Thymus (tissue), 11 donors: Measurements from ENCODE around the gene TUBB3. TPM values are rescaled to one million over a fixed set of nuclear protein-coding genes. Genes with fewer than 3 reads are reported as not detected.
"Not testable (repeated sequence)": the region's sequence is repeated elsewhere in the genome, so short reads cannot be mapped to it uniquely, and the experiment has no call there.

Experiments used
- DNase-seq, 9 donors: peaks; one replicate each; pipeline ENCODE4 v3.0.0-alpha.2; 2013; ENCODE audit warnings: low spot score in 9 of 9, low read depth in 6 of 9, missing footprints in 1 of 9
- H3K27ac ChIP-seq, 2 donors: one replicate each; pipeline ENCODE4 v1.5.1; 2013; ENCODE audit warnings: control low read depth in 1 of 2, low read depth in 1 of 2, low read length in 1 of 2, mild to moderate bottlenecking in 1 of 2, moderate library complexity in 1 of 2
- H3K27me3 ChIP-seq, 2 donors: one replicate each; pipeline ENCODE4 v1.5.1; 2013; ENCODE audit warnings: low read length in 1 of 2; ENCODE audit not compliant: control insufficient read depth in 2 of 2, insufficient read depth in 1 of 2
- H3K36me3 ChIP-seq, 2 donors: one replicate each; pipeline ENCODE4 v1.5.1; 2013; ENCODE audit warnings: low read length in 1 of 2, mild to moderate bottlenecking in 1 of 2, moderate library complexity in 1 of 2; ENCODE audit not compliant: control insufficient read depth in 2 of 2, insufficient read depth in 2 of 2
- H3K4me1 ChIP-seq, 2 donors: one replicate each; pipeline ENCODE4 v1.5.1; 2013; ENCODE audit warnings: low read length in 2 of 2; ENCODE audit not compliant: control insufficient read depth in 2 of 2, insufficient read depth in 2 of 2
- H3K4me3 ChIP-seq, 2 donors: one replicate each; pipeline ENCODE4 v1.5.1; 2013; ENCODE audit warnings: low read length in 2 of 2, control low read depth in 1 of 2, mild to moderate bottlenecking in 1 of 2
- H3K9me3 ChIP-seq, 2 donors: one replicate each; pipeline ENCODE4 v1.5.1; 2013; ENCODE audit warnings: low read length in 1 of 2, mild to moderate bottlenecking in 1 of 2; ENCODE audit not compliant: control insufficient read depth in 2 of 2, insufficient read depth in 1 of 2
- WGBS: extraction: QIAGEN DNeasy Blood & Tissue Kit; methylation state at CpG from one replicate; pipeline ENCODE4 v1.1.7; 2013; 5-methylcytosine and 5-hydroxymethylcytosine counted together
- polyA plus RNA-seq: library from polyadenylated mRNA; stranded (reverse); fragments of 200-250 nt; gene quantifications from one replicate; pipeline ENCODE4 v1.2.3, GENCODE V29; 2013
- total RNA-seq: library from RNA; stranded (reverse); fragments of 120-200 nt; gene quantifications from one replicate; pipeline ENCODE4 v1.2.4, GENCODE V29; 2013
- donor health status: healthy.

The TUBB3 gene
- total and polyA plus RNA-seq, 2 donors = 3.4 to 10.6 TPM

GRCh38 chr16:89908236-89908635 is 14.9 kb upstream of the TUBB3 start:
- Histone ChIP-seq H3K36me3 (peaks cover 65 to 73% of the 10 kb centered on the region in 2 donors), H3K27ac (no peak overlapping the region), H3K4me1 (no peaks in the 10 kb centered on the region), H3K27me3 (no peaks in the 10 kb centered on the region), H3K4me3 (no peak overlapping the region), H3K9me3 (peaks cover 3 to 13% of the 10 kb centered on the region in 2 donors)
- DNase-seq = no peak
- WGBS = 96% methylated on average over 4 of the region's 4 CpGs

DNA sequence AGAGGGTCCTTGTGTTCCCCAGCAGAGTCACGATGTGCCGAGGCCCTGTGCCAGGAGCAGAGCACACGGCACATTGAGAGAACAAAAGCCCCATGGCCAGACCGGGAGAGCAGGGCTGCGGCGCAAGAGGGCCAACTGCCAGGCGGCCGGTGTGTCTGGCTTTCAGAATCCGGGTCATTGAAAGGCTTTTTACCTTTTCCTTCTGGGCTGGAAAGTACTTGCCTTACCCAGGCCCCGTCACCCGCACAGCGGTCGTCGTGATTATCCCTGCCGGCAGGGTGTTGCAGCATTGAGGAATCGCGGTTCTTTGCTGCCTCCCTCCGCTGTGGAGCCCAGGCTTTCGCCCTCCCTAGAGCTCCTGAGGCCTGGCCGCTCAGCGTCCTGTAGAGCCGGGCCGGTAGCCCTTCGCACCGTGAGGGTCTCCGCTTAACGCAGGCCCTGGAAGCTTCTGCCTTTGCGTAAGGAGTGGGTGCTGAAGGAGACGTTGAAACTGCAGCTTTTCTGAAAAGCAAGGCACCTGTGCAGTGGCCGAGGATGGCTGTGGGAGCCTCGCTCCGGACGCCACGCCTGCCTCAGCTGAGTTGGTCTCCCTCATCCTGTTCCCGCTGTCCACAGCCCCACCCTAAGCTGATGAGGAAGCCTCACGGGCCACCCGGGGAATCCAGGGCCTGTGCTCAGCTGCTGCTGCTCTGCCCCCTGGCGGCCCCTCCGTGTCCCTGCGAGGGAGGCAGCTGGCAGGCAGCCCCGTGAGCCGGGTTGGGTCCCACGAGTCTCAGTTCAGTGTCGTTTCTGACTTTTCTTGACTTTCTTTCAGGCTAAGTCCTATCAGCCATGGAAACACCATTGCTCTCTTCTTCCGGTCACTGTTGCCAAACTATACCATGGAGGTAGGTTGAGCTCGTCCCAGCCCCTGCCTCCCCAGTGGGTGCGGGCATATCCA is 13.1 kb upstream of the TUBB3 start:
- Histone ChIP-seq H3K4me1 (no peaks in the 10 kb centered on the region), H3K27ac (no peak overlapping the region), H3K36me3 (peaks cover 52 to 57% of the 10 kb centered on the region in 2 donors), H3K4me3 (no peak overlapping the region), H3K9me3 (peaks cover 3 to 13% of the 10 kb centered on the region in 2 donors), H3K27me3 (no peaks in the 10 kb centered on the region)
- WGBS = 80% methylated on average over 47 of the region's 47 CpGs
- DNase-seq = peak in 4 of 9 donors; percentile 22 to 60 (median 53)

- peaks cover 44 to 49% of the 10 kb centered on the region in 2 donors for H3K36me3 ChIP-seq
- no peaks in the 10 kb centered on the region for H3K4me1 ChIP-seq
- H3K9me3 ChIP-seq = peaks cover 3 to 13% of the 10 kb centered on the region in 2 donors
- no peak for DNase-seq
- WGBS = 98% methylated on average over 27 of the region's 27 CpGs
- peaks cover 0 to under 1% of the 10 kb centered on the region in 2 donors for H3K27me3 ChIP-seq
- H3K27ac ChIP-seq = no peak overlapping the region
- no peak overlapping the region for H3K4me3 ChIP-seq
Measured at GRCh38 chr16:89910717-89911354, 12.3 kb upstream of the TUBB3 start.

GRCh38 chr16:89911375-89911774 is 11.8 kb upstream of the TUBB3 start:
- H3K27me3 ChIP-seq = peaks cover 0 to 2% of the 10 kb centered on the region in 2 donors
- DNase-seq = no peak
- peaks cover 39 to 43% of the 10 kb centered on the region in 2 donors for H3K36me3 ChIP-seq
- no peaks in the 10 kb centered on the region for H3K4me1 ChIP-seq
- no peak overlapping the region for H3K27ac ChIP-seq
- WGBS = 97% methylated on average over 14 of the region's 14 CpGs
- H3K9me3 ChIP-seq = peaks cover 3 to 13% of the 10 kb centered on the region in 2 donors
- H3K4me3 ChIP-seq = no peak overlapping the region

DNA sequence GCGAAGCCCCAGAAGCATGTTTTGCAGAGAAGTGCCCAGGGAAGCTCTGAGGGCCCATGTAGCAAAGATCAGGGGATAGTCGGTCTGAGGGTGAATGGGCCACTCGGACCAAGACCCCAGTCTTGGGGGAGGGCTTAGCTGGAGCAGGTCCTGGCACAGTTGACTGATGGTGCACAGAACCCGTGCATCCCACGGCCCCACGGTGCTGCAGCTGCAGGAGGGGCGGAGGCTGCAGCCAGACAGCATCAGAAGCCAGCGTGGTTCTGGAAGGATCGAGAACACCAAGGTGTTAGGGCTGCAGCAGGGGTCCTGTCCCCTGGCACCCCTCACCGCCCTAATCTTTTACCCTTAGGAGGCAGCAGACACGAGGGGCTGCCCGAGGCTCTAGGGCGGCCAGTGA is 11.0 kb upstream of the TUBB3 start:
- Histone ChIP-seq H3K4me3 (no peak overlapping the region), H3K36me3 (peaks cover 31 to 36% of the 10 kb centered on the region in 2 donors), H3K27me3 (peaks cover 0 to 2% of the 10 kb centered on the region in 2 donors), H3K9me3 (peaks cover 3 to 8% of the 10 kb centered on the region in 2 donors), H3K27ac (no peak overlapping the region), H3K4me1 (peaks cover 2% of the 10 kb centered on the region in 2 donors)
- DNase-seq = no peak
- whole genome bisulfite sequencing = 96% methylated on average over 13 of the region's 13 CpGs

DNA sequence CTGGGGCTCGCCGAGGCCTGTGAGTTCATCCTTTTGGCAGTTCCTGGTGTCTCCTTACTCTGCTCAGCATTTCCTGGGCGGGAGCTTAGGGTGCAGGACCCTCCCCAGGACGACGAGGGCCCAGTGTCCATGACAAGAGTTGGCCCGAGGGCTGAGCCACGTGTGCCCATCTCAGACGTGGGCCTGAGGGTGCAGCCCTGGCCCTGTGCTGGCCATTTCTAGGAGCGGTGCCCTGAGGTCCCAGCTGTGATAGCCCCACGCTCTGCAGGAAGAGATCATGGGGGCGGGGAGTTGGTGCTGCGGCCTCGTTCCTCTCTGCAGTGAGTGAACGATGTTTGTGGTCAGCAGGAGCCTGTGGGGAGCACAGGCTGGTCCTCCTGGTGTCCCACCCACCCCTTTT is 10.5 kb upstream of the TUBB3 start:
- Histone ChIP-seq H3K27ac (no peak overlapping the region), H3K4me3 (no peak overlapping the region), H3K9me3 (peaks cover 3 to 8% of the 10 kb centered on the region in 2 donors), H3K36me3 (peaks cover 28 to 36% of the 10 kb centered on the region in 2 donors), H3K27me3 (peaks cover 0 to 2% of the 10 kb centered on the region in 2 donors), H3K4me1 (peaks cover 7% of the 10 kb centered on the region in 2 donors)
- WGBS = 91% methylated on average over 14 of the region's 14 CpGs
- DNase-seq = no peak

- Histone ChIP-seq H3K4me3 (no peak overlapping the region), H3K36me3 (peaks cover 17 to 29% of the 10 kb centered on the region in 2 donors), H3K27me3 (peaks cover 4 to 12% of the 10 kb centered on the region in 2 donors), H3K4me1 (peaks cover 15 to 18% of the 10 kb centered on the region in 2 donors), H3K27ac (no peak overlapping the region), H3K9me3 (peaks cover 0 to under 1% of the 10 kb centered on the region in 2 donors)
- 94% methylated on average over 30 of the region's 30 CpGs for WGBS
- DNase-seq = no peak
Measured at GRCh38 chr16:89913408-89914387, 9.4 kb upstream of the TUBB3 start.

GRCh38 chr16:89914642-89915285 is 8.4 kb upstream of the TUBB3 start:
- not testable (repeated sequence) for H3K9me3 ChIP-seq, H3K27ac ChIP-seq, H3K4me3 ChIP-seq, DNase-seq
- 86% methylated on average over 11 of the region's 11 CpGs for WGBS
- Histone ChIP-seq H3K36me3 (peaks cover 16 to 22% of the 10 kb centered on the region in 2 donors), H3K27me3 (peaks cover 14 to 23% of the 10 kb centered on the region in 2 donors), H3K4me1 (peaks cover 15 to 22% of the 10 kb centered on the region in 2 donors)
